GM21786 (cell line): ENCODE data around the gene DNASE1L2.

Experiments
- ATAC-seq: cut with Tn5 transposase; IDR thresholded peaks from one replicate; pipeline ENCODE4 v1.9.1; 2021; ENCODE audit not compliant: unreplicated experiment

DNASE1L2 gene, protein sequence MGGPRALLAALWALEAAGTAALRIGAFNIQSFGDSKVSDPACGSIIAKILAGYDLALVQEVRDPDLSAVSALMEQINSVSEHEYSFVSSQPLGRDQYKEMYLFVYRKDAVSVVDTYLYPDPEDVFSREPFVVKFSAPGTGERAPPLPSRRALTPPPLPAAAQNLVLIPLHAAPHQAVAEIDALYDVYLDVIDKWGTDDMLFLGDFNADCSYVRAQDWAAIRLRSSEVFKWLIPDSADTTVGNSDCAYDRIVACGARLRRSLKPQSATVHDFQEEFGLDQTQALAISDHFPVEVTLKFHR

DNA sequence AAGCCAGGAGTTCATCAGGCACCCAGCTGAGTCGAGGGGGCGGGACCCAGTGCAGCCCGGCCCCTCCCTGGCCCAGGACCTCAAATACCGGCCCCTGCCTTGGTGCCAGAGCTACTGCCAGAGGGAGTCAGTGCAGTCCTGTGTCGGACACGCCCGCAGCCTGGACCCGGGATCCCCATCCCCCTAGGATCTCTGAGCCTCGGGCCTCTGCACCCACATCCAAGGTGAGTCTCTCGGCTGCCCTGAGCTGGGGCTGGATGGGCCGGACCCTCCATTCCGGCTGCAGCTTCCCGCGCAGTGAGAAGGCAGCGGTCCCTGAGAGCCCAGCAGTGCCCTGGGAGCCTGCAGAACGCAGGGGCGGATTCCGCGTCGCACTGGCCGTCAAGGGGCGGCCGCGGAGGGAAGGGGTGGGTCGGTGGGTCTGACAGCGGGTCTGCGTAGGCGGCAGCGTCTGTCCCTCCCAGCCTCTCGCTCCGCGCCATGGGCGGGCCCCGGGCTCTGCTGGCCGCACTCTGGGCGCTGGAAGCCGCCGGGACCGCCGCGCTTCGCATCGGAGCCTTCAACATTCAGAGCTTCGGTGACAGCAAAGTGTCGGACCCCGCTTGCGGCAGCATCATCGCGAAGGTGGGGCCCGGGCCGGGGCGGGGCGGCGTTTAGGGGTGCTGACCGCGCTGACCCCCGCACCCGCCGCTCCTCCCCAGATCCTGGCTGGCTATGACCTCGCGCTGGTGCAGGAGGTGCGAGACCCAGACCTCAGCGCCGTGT lies at the start of gene DNASE1L2:
DNASE1L2 (plus strand) TSS at position 108 of the 765 bp plus-strand sequence; CDS start at position 481, 373 bp downstream.
- no peak for ATAC-seq

DNA sequence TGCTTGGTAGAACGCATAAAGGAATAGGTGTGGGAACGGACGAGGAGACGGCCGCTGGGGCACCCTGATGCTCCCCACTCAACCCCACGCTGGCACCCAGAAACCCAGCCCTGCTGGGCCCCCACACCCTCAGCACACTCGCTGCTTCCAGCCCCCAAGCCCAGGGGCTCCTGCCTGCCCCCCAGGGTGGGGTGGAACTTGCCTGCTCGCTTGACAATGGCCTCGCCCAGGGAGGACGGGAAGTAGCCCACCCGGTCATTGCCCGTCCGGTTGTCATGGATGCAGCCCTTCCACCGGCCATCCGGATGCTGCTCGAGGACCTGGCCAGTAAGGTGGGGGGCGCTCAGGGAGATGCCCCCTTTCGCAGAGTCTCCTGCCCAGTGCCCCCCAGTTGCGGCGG lies 49.7 kb upstream of the DNASE1L2 start:
- no peak for ATAC-seq

DNA sequence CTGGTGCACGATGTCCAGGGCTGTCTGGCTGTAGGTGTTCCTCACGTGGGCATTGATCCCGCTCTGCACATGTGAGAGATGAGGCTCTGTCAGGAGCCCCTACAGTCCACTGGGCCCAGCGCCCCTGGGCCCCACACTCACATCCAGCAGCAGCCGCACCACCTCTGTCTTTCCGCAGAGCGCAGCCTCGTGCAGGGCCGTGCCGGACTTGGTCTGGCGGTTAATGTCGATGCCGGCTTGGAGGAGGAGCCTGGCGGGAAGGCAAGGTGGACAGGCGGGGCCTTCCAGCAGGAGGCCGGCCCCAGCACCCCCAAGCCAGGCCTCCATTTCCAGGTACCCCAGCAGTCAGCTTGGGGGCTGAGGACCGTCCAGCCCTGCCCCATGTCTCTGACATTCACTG lies 49.0 kb upstream of the DNASE1L2 start:
- no peak for ATAC-seq

DNA sequence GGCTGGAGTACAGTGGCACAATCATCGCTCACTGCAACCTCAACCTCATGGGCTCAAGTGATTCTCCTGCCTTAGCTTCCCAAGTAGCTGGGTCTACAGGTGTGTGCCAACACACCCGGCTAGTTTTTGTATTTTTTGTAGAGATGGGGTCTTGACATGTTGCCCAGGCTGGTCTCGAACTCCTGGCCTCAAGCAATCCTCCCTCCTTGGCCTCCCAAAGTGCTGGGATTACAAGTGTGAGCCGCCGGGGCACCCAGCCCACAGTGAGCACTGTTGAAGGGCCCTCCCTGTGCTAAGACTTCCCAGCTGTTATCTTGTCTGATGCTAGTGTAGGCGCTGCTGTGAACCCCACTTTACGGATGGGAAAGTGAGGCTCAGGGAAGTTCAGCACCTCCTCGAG lies 47.8 kb upstream of the DNASE1L2 start:
- no peak for ATAC-seq

DNA sequence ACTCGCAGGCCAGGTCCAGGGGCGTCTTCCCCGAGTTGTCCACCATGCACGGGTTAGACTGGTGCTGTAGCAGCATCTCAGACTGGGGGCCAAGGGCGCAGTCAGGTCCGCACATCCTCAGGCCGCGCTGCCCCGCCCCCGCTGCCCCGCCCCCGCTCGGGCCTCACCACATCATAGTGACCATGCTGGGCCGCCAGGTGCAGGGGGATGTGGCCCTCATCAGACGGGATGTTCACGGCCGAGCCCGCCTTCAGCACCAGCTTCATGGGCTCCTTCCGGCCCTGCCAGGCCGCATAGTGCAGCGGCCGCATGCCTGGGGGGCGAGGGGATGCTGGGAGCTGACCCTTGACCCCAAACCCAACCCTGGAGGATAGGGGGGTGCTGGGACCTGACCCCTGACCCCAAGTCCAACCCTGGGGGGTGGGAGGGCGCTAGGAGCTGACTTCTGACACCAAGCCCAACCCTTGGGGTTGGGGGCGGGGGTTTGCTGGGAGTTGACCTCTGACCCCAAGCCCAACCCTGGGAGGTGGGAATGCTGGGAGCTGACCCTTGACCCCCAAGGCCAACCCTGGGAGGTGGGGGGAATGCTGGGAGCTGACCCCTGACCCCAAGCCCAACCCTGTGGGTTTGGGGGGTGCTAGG lies 46.9 kb upstream of the DNASE1L2 start:
- no peak for ATAC-seq

DNA sequence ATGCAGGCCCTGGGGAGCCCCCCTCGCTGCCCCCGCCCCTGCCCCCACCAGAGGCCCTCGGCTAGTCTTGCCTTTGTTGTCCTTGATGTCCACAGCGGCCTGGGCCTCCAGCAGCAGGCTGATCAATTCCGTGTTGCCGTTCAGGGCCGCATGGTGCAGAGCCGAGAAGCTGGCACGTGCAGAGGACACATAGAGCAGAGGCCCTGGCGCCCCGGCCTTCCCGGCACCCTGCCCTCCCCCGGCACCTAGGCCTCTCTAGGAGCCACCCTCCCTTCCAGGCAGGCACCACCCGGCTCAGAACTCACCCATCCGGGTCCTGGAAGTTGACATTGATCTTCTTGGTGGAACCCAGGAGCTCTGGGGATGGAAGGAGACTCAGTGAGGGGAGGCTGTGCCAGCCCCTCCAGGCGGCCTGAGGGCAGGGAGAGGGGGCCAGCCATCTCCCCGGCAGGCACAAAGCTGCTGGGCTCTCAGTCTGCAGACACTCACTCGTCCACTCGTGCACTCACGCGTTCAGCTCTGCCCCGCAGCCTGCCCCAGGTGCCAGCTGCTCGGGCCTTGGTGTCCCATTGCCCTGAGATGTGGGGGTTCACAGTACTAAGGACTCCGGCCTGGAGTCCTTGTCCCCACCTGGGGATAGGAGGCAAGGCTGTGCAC lies 46.1 kb upstream of the DNASE1L2 start:
- no peak for ATAC-seq

DNA sequence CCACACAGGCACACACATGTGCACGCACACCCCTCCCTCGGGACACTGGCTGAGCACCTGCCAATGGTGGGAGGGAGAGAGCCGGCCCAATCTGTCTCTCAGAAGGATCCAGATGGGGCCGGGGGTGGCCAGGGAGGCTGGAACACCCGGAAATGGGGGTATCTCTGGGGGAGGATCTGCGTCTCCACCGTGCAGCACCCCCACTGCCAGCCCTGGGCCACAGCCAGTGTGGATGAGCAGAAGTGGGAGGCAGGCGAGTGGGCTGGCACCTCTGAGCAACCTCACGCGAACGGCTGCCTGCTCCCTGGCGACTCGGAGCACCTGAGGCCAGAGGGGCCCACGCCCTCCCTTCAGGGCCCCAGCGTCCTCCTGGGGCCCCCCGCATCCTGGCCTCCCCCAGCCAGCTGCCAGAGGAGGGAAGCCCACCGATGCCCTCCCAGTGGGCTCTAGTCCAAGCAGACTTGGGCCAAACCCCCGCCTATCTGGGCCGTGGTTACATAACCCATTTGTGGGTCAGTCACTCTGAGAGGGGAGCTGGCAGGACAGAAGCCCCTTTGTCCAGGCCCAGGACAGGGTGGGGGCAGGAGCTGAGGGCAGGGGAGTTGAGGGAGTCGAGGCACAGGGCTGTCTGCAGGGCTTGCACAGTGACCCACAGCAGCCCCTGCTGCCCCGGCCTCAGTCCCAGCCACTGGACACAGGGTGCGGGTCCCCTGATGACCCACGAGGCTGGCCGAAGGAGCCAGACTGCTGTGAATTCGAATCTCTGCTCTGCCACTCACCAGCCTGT lies 45.4 kb upstream of the DNASE1L2 start:
- ATAC-seq: no peak

DNA sequence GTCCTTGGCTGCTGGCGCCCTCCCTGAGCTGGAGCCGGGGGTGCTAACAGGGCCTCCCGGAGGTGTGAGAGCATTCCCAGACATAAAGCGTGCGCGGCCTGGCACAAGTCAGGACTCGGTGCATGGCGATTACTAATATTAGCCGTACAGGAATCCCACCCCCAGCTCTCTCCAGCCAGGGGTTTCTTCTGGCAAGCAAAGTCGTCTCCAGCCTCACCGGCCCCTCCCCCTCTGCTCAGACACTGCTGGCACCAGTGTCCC lies 44.9 kb upstream of the DNASE1L2 start:
- ATAC-seq: no peak

DNA sequence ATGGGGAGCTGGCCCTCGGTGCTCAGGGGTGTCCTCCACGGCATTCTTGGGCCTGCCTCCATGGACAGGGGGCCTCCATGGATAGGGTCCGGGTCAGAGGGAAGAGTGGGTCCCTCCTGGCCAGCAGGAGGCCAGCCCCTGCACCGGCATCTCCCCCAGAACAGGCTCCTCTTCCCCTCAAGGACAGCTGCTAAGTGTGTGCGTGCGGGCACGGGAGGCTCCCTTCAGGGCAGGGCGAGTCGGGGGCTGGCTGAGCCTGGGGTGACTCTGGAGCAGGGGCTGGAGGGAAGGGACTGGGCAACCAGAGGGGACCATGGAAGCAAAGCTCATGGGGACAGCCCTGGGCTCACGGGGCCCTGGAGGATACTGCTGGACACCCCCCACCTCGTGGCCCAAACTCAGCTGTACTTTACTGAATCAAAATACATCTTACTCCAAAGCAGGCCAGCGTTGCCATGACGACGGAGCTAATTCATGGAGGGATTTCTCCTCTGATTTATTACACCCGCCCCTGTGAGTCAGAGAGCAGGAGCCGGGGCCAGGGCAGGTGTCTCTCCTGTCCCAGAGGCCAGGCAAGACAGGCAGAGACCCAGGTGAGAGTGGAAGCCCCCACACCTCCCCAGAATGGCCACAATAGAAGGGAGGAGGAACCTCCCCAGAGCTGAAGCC lies 41.9 kb upstream of the DNASE1L2 start:
- ATAC-seq: no peak

DNA sequence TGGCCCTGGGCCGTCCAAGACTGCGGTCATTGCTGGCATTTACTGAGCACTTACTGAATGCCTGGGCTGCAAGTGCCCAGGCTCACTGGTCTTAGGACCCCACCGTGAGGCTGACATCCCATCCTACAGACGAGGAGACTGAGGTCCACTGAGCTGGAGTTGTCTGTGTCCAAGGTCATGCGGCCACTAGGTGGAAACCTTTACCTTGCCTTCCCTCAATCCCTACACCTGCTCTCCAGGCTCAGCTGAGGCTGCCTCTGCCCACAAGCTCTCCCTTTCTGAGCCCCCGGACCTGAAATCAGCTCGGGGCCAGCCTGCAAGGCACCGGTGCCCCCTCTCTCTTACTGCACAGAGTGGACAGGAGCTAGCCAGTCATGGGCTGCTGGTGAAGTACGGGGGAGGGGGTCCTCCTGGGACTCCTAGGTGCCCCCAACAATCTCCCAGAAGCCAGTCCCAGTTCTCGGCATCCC lies 41.4 kb upstream of the DNASE1L2 start:
- no peak for ATAC-seq

DNA sequence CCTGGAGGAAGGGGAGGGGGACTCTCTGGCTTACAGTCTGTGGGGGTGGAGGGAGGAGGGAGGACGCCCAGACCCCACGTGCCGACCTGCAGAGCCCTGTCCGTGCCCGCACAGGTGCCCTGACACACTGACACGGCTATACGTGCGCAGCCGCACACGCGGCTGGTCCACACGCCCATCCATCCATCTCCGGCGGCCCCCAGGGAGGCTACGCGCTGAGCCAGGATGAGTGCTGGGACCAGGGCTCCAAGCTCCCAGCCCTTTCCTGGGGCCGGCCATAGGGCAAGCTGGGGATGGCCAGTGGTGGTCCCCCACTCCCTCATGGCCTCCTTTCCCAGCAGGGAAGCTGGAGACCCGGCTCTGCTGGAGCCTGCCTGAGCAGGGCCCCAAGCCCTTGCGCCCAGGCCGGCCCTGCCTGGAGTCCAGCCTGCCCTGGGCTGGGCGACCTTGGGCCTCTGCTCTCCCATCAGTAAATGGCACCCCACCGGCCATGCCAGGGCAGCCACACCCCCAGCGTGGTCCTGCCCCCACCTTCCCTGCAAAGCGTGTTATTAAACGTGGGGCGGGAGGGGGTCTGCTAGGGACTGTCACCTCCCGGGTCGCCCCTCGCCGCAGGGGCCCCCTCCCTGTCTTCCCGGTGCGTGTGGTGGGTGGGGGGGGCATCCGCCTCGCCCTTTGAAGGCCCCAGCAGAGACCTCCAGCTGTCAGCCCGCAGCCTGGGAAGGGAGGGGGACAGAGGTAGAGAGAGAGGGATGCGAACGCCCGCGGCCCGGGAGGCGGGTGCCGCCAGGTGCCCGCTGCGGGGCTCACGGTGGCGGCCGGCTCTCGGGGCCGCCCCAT lies 40.7 kb upstream of the DNASE1L2 start:
- no peak for ATAC-seq

DNA sequence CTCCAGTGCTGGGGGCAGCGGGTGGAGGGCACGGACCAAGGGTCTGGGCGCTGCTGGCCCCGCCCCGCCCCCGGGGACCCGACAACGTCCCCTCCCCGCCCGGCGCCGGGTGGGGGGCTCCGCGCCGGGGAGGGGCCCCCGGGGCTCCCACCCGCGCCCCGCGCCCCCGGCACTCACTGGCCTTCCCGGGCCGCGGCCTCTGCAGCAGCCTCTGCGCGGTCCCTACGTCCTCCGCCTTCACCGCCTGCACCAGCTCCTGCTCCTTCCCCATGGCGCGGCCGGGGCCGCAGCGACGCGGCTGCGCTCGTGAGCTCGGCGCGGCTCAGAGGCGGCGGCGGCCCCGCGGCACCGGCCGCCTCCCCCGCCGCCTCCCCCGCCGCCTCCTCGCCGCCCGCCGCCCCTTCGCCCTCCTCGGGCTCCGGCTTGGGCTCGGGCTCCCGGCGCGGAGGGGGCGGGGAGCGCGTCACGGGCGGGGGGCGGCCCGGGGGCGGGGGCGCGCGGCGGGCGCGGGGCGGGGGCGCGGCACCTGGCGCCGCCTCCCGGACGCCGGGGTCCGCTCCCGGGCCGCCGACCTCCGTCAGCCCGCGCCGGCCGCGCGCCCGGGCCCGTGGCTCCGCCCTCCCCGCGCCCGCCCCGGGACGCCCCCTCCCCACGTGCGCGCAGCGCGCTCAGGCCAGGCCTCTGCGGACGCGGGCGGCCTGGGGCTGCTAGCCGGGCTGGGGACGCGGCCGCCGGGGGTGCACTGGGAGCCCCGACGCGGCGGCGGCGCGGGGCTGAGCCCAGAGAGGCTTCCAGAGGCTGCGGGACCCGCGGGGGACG lies 39.9 kb upstream of the DNASE1L2 start, which contains the start of gene CASKIN1:
CASKIN1 (minus strand) TSS at position 444 of the 819 bp plus-strand sequence; CDS start at position 271, 173 bp downstream.
- ATAC-seq: no peak

DNA sequence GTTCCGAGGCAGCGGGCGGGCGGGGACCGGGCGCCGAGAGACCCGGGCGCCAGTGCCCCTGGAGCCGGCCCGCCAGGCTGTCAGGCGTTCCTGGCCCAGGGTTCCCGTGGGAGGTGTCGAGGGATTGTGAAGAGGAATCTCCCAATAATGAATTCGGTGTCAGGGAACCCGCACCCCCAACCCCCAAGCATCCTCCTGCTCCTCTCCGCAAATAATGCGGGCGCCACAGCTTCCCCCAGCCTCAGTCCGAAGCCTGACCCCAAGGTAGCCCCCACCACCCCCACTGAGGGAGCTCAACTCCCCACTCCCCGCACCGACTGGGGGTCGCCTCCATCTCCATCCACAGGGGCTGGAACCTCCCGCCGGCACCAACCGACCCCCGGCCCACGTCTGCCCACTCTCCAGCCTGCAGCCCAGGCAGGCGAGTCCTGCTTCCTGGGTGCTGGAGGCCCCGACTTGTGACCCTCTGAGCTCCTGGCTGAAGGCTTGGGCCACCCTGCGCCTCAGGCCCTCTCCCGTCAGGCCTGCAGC lies 39.2 kb upstream of the DNASE1L2 start:
- no peak for ATAC-seq

DNA sequence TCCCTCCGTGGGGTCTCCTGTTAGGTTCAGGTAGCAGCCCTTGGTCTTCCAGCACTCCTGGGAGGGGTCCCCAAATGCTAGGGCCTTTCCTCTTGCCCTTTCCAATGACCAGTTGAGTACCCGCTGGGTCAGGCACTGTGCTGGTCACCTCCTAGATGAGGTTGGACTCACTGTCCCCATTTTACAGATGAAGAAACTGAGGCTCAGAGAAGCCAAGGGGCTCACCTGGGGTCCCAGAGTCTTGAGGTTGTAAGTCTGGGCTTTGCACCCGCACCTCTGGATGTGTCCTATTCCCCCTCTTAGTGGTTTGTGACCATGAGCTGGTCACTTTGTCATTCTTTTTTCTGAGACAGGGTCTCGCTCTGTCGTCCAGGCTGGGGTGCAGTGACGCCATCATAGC lies 38.5 kb upstream of the DNASE1L2 start:
- no peak for ATAC-seq

DNA sequence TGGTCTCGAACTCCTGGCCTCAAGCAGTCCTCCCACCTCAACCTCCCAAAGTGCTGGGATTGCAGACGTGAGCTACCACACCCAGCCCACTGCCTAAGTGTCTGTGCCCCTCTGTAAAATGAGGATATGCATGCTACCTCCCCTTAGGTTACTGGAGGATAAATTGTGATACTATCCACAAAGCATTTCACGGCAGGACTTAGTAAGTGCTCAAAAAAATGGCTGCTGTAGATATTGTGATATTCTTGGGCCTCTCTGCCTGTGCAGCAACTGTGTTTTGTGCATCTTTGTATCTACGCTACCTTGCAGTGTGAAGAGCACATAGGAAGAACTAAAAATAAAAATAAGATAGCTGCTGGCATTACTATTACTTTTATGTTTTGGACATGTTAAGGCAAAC lies 38.0 kb upstream of the DNASE1L2 start:
- no peak for ATAC-seq

DNA sequence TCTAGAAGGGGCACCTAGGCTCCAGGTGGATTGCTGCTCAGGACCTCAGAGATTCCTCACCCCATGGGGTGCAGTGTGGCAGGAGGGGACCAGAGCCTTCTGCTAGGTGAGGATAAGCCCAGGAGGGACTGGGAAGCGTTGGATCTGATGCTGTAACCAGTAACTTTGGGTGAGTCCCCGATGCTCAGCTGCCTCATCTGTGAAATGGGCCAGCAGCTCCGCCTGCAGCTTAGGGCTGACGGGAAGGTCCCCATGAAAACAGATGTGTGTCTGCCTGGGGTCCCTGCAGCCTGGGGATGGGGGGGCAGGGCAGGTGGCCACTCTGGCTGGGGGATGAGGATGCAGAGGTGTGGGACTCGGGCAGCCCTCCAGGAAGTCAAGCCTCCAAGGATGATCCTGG lies 37.1 kb upstream of the DNASE1L2 start:
- no peak for ATAC-seq

DNA sequence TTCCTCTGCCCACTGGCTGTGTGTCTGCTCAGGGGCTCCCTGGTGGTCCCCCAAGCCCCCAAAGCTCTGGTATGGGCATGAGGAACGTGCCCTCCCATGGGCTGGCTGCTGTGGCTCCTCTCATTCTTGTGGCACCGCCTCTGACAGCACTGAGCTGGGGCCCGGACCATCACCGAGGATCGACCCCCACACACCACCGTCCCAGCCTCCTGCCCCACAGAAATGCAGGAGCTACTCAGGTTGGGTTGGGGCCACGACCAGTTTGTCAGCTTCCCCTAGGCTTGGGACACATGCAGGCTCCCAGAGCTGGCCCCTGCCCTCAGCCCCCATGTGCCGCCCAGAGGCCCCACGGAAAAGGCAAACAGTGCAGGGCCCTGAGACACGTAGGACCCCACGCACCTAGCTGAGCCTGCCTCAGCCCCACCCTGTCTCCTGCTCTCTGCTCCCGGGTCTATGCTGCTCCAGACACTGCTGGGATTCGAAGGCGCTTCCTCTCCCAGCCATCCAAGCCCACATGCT lies 36.6 kb upstream of the DNASE1L2 start:
- ATAC-seq: no peak

DNA sequence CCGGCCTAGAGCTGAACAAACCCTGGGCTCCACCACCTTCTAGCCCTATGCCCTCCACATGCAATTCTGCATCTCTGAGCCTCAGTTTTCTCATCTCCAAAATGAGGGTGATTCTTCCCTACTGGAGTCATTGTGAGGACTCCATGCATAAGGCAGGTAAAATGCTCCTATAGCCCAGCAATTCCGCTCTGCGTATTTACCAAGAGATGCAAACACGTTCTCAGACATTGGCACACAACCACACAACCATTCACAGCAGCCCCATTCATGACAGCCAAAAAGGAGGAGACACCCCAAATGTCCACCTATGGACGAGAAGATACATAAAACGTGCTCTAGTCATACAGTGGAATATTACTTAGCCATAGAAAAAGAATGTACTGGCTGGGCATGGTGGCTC lies 35.9 kb upstream of the DNASE1L2 start:
- ATAC-seq: no peak
